C4-2B (cell line): ENCODE measurements around the gene SLC38A9.
"Not testable (repeated sequence)": the region's sequence is repeated elsewhere in the genome, so short reads cannot be mapped to it uniquely, and the experiment has no call there.

Source experiments
- H3K27ac ChIP-seq: fragments of 450-650 bp; 2 replicates; pipeline ENCODE4 v1.5.1; 2017
- ZFX ChIP-seq: fragments of 450-650 bp; IDR thresholded peaks from 2 replicates; pipeline ENCODE4 v1.6.1; 2017
- TF ChIP-seq, protein P1 (sequence below): fragments of 450-650 bp; conservative IDR thresholded peaks from 2 replicates; pipeline ENCODE4 v1.5.1; 2017; ENCODE audit warnings: mild to moderate bottlenecking

The SLC38A9 gene

DNA sequence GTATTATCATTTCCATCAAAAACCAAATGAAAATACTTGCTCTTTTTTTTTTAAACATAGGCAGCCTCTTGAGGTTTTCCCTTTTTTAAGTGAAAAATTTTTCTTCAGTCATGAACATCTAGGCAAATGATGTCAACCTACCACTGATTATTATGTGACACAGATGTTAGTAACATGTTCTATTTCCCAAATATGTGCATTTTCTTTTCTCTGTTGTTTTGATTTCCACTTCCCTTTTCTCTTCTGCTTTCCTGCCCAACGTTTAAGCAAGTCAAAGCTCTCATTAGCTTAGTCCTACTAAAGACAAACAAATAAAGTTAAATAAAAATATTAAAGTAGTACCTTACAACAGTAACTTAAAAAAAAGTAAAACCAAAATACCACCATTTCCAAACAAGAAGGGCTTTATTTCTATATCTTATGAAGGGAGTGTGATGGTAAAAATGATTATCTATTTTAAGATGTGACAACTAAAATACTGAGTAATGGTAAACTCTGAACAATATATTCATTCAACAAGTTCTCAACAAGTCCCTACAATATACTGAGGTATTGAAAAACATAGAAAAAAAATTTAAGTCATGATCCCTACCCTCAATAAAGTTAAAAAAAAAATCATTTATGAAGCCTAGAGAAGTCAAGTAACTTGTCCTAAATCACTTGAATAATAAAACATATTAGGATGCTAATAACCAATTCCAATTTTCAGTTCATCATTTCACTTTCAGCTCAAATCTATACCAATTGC is 9.4 kb downstream of the SLC38A9 start:
- no peak overlapping the region for H3K27ac ChIP-seq
- TF ChIP-seq, protein P1, sequence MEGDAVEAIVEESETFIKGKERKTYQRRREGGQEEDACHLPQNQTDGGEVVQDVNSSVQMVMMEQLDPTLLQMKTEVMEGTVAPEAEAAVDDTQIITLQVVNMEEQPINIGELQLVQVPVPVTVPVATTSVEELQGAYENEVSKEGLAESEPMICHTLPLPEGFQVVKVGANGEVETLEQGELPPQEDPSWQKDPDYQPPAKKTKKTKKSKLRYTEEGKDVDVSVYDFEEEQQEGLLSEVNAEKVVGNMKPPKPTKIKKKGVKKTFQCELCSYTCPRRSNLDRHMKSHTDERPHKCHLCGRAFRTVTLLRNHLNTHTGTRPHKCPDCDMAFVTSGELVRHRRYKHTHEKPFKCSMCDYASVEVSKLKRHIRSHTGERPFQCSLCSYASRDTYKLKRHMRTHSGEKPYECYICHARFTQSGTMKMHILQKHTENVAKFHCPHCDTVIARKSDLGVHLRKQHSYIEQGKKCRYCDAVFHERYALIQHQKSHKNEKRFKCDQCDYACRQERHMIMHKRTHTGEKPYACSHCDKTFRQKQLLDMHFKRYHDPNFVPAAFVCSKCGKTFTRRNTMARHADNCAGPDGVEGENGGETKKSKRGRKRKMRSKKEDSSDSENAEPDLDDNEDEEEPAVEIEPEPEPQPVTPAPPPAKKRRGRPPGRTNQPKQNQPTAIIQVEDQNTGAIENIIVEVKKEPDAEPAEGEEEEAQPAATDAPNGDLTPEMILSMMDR, result no peak
- TF ChIP-seq ZFX, result no peak

DNA sequence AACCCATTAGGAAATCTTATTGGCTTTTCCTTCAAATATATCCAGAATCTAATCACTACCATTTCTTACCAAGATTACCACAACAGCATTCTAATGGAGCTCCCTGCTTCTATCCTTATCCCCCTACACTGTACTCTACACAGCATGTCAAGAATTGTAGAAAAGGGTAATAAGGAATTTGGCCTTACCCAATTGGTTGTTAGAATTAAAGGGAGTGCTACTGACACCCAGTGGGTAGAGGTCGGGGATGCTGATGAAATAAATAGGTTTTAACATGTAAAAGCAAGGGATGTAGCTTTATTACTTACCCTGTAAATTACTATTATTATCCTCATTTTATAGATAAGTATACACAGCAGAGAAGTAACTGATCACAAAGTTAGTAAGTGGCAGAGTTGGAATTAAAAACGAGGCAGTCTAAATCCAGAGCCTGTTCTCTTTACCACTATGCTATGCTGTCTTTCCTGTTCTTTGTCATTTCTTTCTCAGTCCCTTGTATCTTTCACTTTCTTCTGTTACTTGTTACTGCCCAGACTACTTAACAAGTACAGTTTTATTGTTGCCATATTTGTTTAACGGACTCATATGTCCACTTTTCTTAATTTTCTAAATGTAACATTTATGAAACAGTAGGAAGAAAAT is 10.5 kb downstream of the SLC38A9 start:
- no peak overlapping the region for H3K27ac ChIP-seq
- TF ChIP-seq ZFX, result no peak
- TF ChIP-seq, protein P1, result peak; percentile 18

DNA sequence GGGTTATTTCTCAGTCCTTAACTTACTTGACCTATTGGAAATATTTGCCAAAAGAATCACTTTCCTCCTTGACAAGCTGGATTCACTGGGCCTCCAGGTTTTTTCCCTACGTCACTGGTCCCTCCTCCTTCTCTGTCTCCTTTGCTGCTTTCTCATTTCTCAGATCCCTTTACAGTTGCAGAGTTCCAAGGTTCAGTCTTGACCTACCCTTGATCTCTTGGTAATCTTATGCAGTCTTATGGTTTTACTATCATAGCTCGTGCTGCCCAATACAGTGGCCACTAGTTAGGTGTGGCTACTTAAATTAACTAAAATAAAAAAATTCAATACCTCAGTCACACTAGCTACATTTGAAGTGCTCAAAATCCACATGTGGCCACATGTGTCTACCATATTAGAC is 11.4 kb downstream of the SLC38A9 start:
- no peak overlapping the region for H3K27ac ChIP-seq
- TF ChIP-seq, protein P1, result no peak
- TF ChIP-seq ZFX, result no peak

DNA sequence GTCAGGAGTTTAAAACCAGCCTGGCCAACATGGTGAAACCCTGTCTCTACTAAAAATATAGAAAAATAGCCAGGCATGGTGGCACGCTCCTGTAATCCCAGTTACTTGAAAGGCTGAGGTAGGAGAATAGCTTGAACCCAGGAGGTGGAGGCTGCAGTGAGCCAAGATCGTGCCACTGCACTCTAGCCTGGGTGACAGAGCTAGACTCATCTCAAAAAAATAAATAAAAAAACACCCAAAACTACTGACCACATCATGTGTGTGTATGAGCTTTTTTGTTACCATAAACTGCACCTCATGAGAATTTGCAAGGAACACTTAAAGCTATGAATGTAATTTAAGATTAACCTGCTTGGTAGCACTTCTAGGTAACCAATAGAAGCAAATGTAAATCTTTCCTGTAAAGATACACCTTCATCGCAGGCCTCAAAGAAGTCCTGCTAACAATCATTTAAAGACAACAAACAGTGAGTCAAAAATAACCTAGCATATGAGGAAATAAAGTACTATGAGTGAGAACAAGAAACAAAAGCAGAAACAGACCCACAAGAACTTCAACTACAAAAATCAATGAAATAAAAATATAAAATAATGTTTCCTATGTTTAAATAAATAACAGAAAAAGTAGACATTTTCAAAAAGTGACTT is 13.0 kb downstream of the SLC38A9 start:
- H3K27ac ChIP-seq, result no peak overlapping the region
- TF ChIP-seq, protein P1, result no peak
- no peak for TF ChIP-seq ZFX

DNA sequence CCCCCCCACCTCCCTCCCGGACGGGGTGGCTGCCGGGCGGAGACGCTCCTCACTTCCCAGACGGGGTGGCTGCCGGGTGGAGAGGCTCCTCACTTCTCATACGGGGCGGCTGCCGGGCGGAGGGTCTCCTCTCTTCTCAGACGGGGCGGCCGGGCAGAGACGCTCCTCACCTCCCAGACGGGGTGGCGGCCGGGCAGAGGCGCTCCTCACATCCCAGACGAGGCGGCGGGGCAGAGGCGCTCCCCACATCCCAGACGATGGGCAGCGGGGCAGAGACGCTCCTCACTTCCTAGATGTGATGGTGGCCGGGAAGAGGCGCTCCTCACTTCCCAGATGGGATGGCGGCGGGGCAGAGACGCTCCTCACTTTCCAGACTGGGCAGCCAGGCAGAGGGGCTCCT is 15.4 kb downstream of the SLC38A9 start:
- H3K27ac ChIP-seq, result not testable (repeated sequence)

DNA sequence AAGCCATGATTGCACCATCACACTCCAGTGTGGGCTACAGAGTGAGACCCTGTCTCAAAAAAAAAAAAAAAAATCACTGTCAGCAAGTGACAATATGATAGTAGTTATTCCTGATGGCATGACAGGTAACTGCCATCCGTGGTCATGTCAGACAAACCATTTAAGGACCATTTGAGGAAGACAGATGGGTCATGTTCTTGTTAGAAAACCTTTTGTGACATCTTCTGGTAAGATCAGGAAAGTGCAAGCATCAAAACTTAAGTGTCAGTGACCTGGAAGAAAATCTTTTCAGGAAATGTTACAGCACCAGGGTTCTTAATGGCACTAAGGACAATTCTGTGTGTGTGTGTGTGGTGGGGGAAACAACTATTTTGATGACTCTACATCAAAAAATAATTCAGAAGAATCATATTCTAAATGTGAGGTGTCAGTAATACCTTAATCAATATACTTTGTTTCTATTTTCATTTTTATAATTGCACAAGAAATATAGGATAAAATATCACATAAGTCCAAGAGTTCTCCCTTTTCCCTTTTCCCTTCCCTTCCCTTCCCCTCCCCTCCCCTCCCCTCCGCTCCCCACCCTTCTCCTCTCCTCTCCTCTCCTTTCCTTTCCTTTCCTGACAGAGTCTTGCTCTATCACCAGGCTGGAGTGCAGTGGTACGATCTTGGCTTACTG is 17.8 kb downstream of the SLC38A9 start:
- TF ChIP-seq ZFX, result no peak
- TF ChIP-seq, protein P1, result peak; percentile 90

DNA sequence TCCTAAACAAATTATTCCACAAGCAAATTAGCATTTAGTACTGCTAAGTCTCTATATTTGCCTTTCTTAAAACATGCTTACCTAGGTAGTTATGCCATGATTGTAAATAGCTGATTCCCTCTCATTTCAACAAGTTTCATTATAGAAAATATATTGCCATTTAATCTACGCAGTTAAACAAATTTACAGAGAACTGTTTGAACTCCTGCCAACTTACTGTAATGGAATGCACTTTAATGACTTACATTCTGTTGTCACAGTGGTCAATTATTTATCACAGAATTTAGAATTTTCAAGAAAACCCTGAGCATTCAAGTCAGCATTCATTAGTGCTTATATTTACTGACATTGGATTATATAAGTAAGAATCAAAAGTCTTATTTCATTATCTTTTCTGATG is 19.6 kb downstream of the SLC38A9 start:
- TF ChIP-seq, protein P1, result no peak
- TF ChIP-seq ZFX, result no peak
- H3K27ac ChIP-seq, result no peak overlapping the region

More for the DNA sequence above, 17.8 kb downstream of the SLC38A9 start:
- no peak overlapping the region for H3K27ac ChIP-seq
